Measurements from ENCODE around the gene TNFRSF25.

GRCh38 chr1:6474815-6475282 is 8.9 kb upstream of the TNFRSF25 start:
- no peak for TF ChIP-seq CTCF (IDR thresholded peaks at IDR 0.05; ENCODE audit: insufficient read depth, low read length)
- TF ChIP-seq POLR2AphosphoS5 (IDR thresholded peaks at IDR 0.05; ENCODE audit: low read depth), result no peak
- TF ChIP-seq, protein P1, sequence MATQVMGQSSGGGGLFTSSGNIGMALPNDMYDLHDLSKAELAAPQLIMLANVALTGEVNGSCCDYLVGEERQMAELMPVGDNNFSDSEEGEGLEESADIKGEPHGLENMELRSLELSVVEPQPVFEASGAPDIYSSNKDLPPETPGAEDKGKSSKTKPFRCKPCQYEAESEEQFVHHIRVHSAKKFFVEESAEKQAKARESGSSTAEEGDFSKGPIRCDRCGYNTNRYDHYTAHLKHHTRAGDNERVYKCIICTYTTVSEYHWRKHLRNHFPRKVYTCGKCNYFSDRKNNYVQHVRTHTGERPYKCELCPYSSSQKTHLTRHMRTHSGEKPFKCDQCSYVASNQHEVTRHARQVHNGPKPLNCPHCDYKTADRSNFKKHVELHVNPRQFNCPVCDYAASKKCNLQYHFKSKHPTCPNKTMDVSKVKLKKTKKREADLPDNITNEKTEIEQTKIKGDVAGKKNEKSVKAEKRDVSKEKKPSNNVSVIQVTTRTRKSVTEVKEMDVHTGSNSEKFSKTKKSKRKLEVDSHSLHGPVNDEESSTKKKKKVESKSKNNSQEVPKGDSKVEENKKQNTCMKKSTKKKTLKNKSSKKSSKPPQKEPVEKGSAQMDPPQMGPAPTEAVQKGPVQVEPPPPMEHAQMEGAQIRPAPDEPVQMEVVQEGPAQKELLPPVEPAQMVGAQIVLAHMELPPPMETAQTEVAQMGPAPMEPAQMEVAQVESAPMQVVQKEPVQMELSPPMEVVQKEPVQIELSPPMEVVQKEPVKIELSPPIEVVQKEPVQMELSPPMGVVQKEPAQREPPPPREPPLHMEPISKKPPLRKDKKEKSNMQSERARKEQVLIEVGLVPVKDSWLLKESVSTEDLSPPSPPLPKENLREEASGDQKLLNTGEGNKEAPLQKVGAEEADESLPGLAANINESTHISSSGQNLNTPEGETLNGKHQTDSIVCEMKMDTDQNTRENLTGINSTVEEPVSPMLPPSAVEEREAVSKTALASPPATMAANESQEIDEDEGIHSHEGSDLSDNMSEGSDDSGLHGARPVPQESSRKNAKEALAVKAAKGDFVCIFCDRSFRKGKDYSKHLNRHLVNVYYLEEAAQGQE (IDR thresholded peaks at IDR 0.05; ENCODE audit: insufficient replicate concordance, low read depth), result no peak
- no peak for TF ChIP-seq GABPA (IDR thresholded peaks at IDR 0.05; ENCODE audit: low read depth)
- TF ChIP-seq SPI1 (IDR thresholded peaks at IDR 0.05; ENCODE audit: borderline replicate concordance, low read depth), result no peak

All from HL-60 (cell line).